H9 (cell line): ENCODE measurements around the gene SSBP1. TPM values are rescaled to one million over a fixed set of nuclear protein-coding genes. Genes with fewer than 3 reads are reported as not detected.

Experiments used
- DNase-seq: peaks from one replicate; pipeline ENCODE4 v3.0.0-alpha.2; 2017
- H2AFZ ChIP-seq: one replicate; pipeline ENCODE4 v1.6.1; 2013; ENCODE audit warnings: mild to moderate bottlenecking, low read length, control low read depth, moderate library complexity
- H2AK5ac ChIP-seq: 2 replicates; pipeline ENCODE4 v1.6.1; 2013; ENCODE audit warnings: low read length, control low read depth, mixed read lengths; ENCODE audit not compliant: insufficient read length
- H2BK120ac ChIP-seq: one replicate; pipeline ENCODE4 v1.6.1; 2013; ENCODE audit warnings: low read depth, mild to moderate bottlenecking, low read length, control low read depth, inconsistent platforms; ENCODE audit not compliant: poor library complexity, severe bottlenecking
- H2BK12ac ChIP-seq: 2 replicates; pipeline ENCODE4 v1.6.1; 2013; ENCODE audit warnings: low read length, control low read depth, mixed read lengths, low read depth; ENCODE audit not compliant: insufficient read length
- H2BK15ac ChIP-seq: 2 replicates; pipeline ENCODE4 v1.6.1; 2013; ENCODE audit warnings: low read depth, low read length, control low read depth
- H2BK20ac ChIP-seq: one replicate; pipeline ENCODE4 v1.6.1; 2013; ENCODE audit warnings: low read depth, mild to moderate bottlenecking, low read length, control low read depth, inconsistent platforms; ENCODE audit not compliant: poor library complexity, severe bottlenecking
- H2BK5ac ChIP-seq: 2 replicates; pipeline ENCODE4 v1.6.1; 2013; ENCODE audit warnings: low read length, control low read depth, mixed read lengths; ENCODE audit not compliant: insufficient read length
- H3K14ac ChIP-seq: 2 replicates; pipeline ENCODE4 v1.6.1; 2013; ENCODE audit warnings: low read length, control low read depth; ENCODE audit not compliant: insufficient read depth
- H3K18ac ChIP-seq: 2 replicates; pipeline ENCODE4 v1.6.1; 2013; ENCODE audit warnings: low read depth, mild to moderate bottlenecking, mixed read lengths, low read length, control low read depth; ENCODE audit not compliant: insufficient read length
- H3K23ac ChIP-seq: 2 replicates; pipeline ENCODE4 v1.6.1; 2013; ENCODE audit warnings: low read length, control low read depth, mixed read lengths, low read depth; ENCODE audit not compliant: insufficient read length
- H3K23me2 ChIP-seq: 2 replicates; pipeline ENCODE4 v1.6.1; 2013; ENCODE audit warnings: low read depth, mild to moderate bottlenecking, mixed read lengths, low read length, control low read depth; ENCODE audit not compliant: insufficient read length, poor library complexity, severe bottlenecking
- H3K27ac ChIP-seq: 2 replicates; pipeline ENCODE4 v1.5.1; 2013; ENCODE audit warnings: low read length, control low read depth, mixed read lengths, low read depth; ENCODE audit not compliant: insufficient read length
- H3K27me3 ChIP-seq: 2 replicates; pipeline ENCODE4 v1.6.1; 2013; ENCODE audit warnings: low read length, control low read depth, inconsistent platforms; ENCODE audit not compliant: insufficient read depth
- H3K4ac ChIP-seq: 2 replicates; pipeline ENCODE4 v1.6.1; 2013; ENCODE audit warnings: low read depth, mild to moderate bottlenecking, control low read depth, inconsistent platforms, low read length, moderate library complexity
- H3K4me1 ChIP-seq: 2 replicates; pipeline ENCODE4 v1.6.1; 2013; ENCODE audit warnings: low read length, control low read depth, inconsistent platforms; ENCODE audit not compliant: insufficient read depth
- H3K4me2 ChIP-seq: 2 replicates; pipeline ENCODE4 v1.6.1; 2013; ENCODE audit warnings: low read length, control low read depth, mixed read lengths; ENCODE audit not compliant: insufficient read length, insufficient read depth
- H3K56ac ChIP-seq: 2 replicates; pipeline ENCODE4 v1.6.1; 2013; ENCODE audit warnings: low read depth, mild to moderate bottlenecking, mixed read lengths, low read length, control low read depth; ENCODE audit not compliant: insufficient read length
- H3K79me1 ChIP-seq: 2 replicates; pipeline ENCODE4 v1.6.1; 2013; ENCODE audit warnings: low read depth, mild to moderate bottlenecking, moderate library complexity, low read length, control low read depth, inconsistent platforms; ENCODE audit not compliant: insufficient read depth, poor library complexity, severe bottlenecking
- H3K79me2 ChIP-seq: 2 replicates; pipeline ENCODE4 v1.6.1; 2013; ENCODE audit warnings: low read length, control low read depth, inconsistent platforms; ENCODE audit not compliant: insufficient read depth
- H3K9ac ChIP-seq: 2 replicates; pipeline ENCODE4 v1.6.1; 2013; ENCODE audit warnings: low read length, control low read depth, mixed read lengths; ENCODE audit not compliant: insufficient read length; ENCODE audit errors: extremely low read depth
- H3K9me3 ChIP-seq: one replicate; pipeline ENCODE4 v1.6.1; 2013; ENCODE audit warnings: low read depth, low read length, inconsistent platforms; ENCODE audit not compliant: control insufficient read depth
- H3T11ph ChIP-seq: one replicate; pipeline ENCODE4 v1.6.1; 2013; ENCODE audit warnings: mild to moderate bottlenecking, low read length, control low read depth, inconsistent platforms
- H4K20me1 ChIP-seq: one replicate; pipeline ENCODE4 v1.6.1; 2013; ENCODE audit not compliant: control insufficient read depth, insufficient read length, insufficient read depth
- H4K5ac ChIP-seq: 2 replicates; pipeline ENCODE4 v1.6.1; 2013; ENCODE audit warnings: low read depth, mild to moderate bottlenecking, mixed read lengths, low read length, control low read depth; ENCODE audit not compliant: insufficient read length
- H4K8ac ChIP-seq: replicated peaks from 2 replicates; pipeline ENCODE4 v1.6.1; 2013; ENCODE audit warnings: low read length, control low read depth, mixed read lengths, low read depth; ENCODE audit not compliant: insufficient read length
- H4K91ac ChIP-seq: 2 replicates; pipeline ENCODE4 v1.6.1; 2013; ENCODE audit warnings: low read depth, mild to moderate bottlenecking, moderate library complexity, mixed read lengths, low read length, control low read depth; ENCODE audit not compliant: insufficient read length
- H3K27ac Mint-ChIP-seq, 3 experiments: 2 replicates in 2 of 3; 3 replicates in 1 of 3; pipeline ENCODE4 v1.8.0; 2020 to 2021; ENCODE audit warnings: mixed read lengths in 3 of 3, mild to moderate bottlenecking in 1 of 3, moderate library complexity in 1 of 3
- H3K27me3 Mint-ChIP-seq: 2 replicates; pipeline ENCODE4 v1.8.0; 2021; ENCODE audit warnings: low read depth, mild to moderate bottlenecking, moderate library complexity, mixed read lengths
- H3K36me3 Mint-ChIP-seq, 3 experiments: 2 replicates in 2 of 3; 3 replicates in 1 of 3; pipeline ENCODE4 v1.8.0; 2020 to 2021; ENCODE audit warnings: low read depth in 3 of 3, mixed read lengths in 3 of 3; ENCODE audit not compliant: insufficient read depth in 1 of 3
- H3K4me1 Mint-ChIP-seq, 2 experiments: 2 replicates each; pipeline ENCODE4 v1.8.0; 2020; ENCODE audit warnings: mixed read lengths in 2 of 2
- H3K4me3 Mint-ChIP-seq, 2 experiments: 2 replicates in 1 of 2; 3 replicates in 1 of 2; pipeline ENCODE4 v1.8.0; 2020 to 2021; ENCODE audit warnings: mild to moderate bottlenecking in 2 of 2, mixed read lengths in 2 of 2, moderate library complexity in 1 of 2
- H3K9me3 Mint-ChIP-seq, 2 experiments: 2 replicates in 1 of 2; 3 replicates in 1 of 2; pipeline ENCODE4 v1.8.0; 2020; ENCODE audit warnings: mild to moderate bottlenecking in 2 of 2, mixed read lengths in 2 of 2, moderate library complexity in 1 of 2
- CTCF ChIP-seq: fragments of 200-600 bp; sonication (generic); conservative IDR thresholded peaks from 3 replicates; pipeline ENCODE4 v1.8.0; 2021; ENCODE audit warnings: antibody characterized with exemption, mild to moderate bottlenecking
- WGBS: extraction: QIAGEN DNeasy Blood & Tissue Kit; methylation state at CpG from one replicate; pipeline ENCODE4 v1.1.7; 2013; ENCODE audit warnings: missing lambda C conversion rate, low lambda C conversion rate, mixed read lengths; ENCODE audit not compliant: insufficient read length; ENCODE audit errors: extremely low coverage; 5-methylcytosine and 5-hydroxymethylcytosine counted together
- total RNA-seq: library from RNA; stranded (reverse); gene quantifications from 2 replicates; pipeline ENCODE4 v1.2.1, GENCODE V29; 2021

SSBP1 gene
- total RNA-seq, 1 experiment from 2014 or later = 266 TPM

GRCh38 chr7:141752634-141753033, 14.5 kb downstream of the SSBP1 start:
- Histone ChIP-seq H4K20me1 (no peaks in the 10 kb centered on the region), H3K14ac (no peak overlapping the region), H3K27ac (no peak overlapping the region), H4K5ac (no peak overlapping the region), H2BK120ac (no peak overlapping the region), H4K91ac (no peak overlapping the region), H3K27me3 (no peaks in the 10 kb centered on the region), H3K9me3 (peaks cover 22% of the 10 kb centered on the region), H3K9ac (no peak overlapping the region), H3K56ac (no peak overlapping the region), H3K23ac (no peak overlapping the region), H3K18ac (no peak overlapping the region), H3K4me1 (no peaks in the 10 kb centered on the region), H2BK12ac (no peak overlapping the region), H2AFZ (no peak overlapping the region), H3K4ac (no peak overlapping the region), H3K23me2 (no peaks in the 10 kb centered on the region), H3K79me1 (no peaks in the 10 kb centered on the region), H2BK5ac (no peak overlapping the region), H2BK15ac (no peak overlapping the region), H2BK20ac (no peak overlapping the region), H3T11ph (no peak overlapping the region), H2AK5ac (no peak overlapping the region), H3K4me2 (no peak overlapping the region), H4K8ac (no peak overlapping the region), H3K79me2 (no peaks in the 10 kb centered on the region)
- H3K4me3 Mint-ChIP-seq = no peak overlapping the region
- H3K9me3 Mint-ChIP-seq = peaks cover 29 to 31% of the 10 kb centered on the region in 2 experiments
- H3K4me1 Mint-ChIP-seq = no peaks in the 10 kb centered on the region
- H3K27me3 Mint-ChIP-seq = no peaks in the 10 kb centered on the region
- DNase-seq = no peak
- H3K27ac Mint-ChIP-seq = no peak overlapping the region
- TF ChIP-seq CTCF = peak; percentile 69
- peaks cover 84 to 96% (median 91%) of the 10 kb centered on the region in 3 experiments for H3K36me3 Mint-ChIP-seq
- no CpG with 5 or more reads among the region's 13 CpGs for WGBS
